ENCODE measurements around the gene SLC30A1.
A peak's percentile ranks its signal among the peaks of the same experiment; 100 is the strongest.
"Not testable (repeated sequence)": the region's sequence is repeated elsewhere in the genome, so short reads cannot be mapped to it uniquely, and the experiment has no call there.

SLC30A1 gene, protein sequence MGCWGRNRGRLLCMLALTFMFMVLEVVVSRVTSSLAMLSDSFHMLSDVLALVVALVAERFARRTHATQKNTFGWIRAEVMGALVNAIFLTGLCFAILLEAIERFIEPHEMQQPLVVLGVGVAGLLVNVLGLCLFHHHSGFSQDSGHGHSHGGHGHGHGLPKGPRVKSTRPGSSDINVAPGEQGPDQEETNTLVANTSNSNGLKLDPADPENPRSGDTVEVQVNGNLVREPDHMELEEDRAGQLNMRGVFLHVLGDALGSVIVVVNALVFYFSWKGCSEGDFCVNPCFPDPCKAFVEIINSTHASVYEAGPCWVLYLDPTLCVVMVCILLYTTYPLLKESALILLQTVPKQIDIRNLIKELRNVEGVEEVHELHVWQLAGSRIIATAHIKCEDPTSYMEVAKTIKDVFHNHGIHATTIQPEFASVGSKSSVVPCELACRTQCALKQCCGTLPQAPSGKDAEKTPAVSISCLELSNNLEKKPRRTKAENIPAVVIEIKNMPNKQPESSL

DNA sequence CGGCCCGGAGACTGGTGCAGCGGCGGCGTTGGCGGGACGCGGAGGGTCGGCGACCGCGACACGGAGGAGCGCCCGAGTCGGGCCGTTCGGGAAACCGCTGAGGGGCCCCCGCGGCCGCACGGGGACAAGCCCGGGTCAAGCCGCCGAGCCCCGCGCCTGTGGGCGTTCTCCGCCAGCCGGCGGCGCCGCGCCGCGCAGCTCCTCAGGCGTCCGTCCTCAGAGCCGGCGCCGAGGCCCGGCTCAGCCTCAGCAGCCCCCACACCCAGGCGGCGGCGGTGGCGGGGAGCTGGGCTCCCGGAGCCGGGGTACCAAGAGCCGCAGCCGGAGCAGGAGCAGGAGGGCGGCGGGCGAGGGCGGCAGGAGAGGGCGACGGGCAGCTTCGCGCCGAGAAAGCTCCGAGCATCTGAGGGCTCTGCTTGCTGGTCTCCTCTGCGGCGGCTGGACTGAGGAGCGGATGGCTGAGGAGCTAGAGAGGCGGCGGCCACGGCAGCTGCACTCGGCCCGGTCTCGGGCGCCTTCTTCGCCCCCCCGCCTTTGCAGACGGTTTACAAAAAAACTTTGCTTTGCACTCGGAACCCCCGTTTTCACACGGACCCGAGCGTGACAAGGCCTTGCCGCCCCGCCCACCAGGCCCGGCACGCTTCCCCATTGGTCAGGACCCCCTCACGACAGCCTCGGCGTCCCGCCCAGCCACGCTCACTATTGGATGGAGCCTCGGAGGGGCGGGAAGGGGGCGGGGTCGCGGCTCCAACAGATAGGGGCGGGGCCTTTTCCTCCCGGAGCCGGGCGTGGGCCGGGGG lies at the start of gene SLC30A1:
Gene SLC30A1, minus strand, starts transcription at position 522 of the 800 bp plus-strand sequence. CDS start 549 bp downstream, outside the sequence.
- peak; percentile 98 for DNase-seq

DNA sequence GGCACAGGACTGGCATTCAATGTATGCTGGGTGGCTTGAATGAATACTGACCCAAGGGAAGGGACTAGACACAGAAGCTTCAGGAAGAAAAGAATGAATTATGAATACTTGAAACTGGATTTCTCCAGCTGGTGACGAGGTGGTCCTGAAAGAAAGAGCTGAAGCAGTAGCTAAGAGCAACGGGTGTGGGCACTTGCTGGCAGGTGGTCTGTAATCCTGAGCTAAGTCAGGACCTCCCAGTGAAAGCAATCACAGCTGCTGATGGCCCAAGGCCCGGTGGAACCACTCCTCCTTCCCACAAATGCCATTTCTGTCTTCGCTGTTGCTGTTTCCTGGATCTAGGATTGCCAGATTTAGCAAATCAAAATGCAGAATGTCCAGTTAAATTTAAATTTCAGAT lies 49.5 kb upstream of the SLC30A1 start:
- no peak for DNase-seq

DNA sequence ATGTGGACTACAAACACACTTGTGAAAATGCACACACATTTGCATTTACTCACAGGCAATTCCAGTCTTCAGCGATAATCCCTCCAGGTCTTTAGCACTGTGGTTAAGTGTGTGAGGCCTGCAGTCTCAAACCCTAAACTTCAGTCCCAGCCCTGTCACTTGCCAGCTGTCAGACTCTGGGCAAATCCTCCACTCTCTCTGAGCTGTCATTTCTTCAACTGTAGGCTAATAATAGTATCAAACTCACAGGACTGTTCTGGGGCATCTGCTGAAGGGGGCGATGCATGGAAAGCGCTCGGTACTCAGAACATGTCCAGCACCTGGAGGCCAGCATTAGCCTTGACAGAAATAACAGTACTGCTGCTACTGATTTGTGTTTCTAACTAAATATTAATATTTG lies 48.3 kb upstream of the SLC30A1 start:
- no peak for DNase-seq

DNA sequence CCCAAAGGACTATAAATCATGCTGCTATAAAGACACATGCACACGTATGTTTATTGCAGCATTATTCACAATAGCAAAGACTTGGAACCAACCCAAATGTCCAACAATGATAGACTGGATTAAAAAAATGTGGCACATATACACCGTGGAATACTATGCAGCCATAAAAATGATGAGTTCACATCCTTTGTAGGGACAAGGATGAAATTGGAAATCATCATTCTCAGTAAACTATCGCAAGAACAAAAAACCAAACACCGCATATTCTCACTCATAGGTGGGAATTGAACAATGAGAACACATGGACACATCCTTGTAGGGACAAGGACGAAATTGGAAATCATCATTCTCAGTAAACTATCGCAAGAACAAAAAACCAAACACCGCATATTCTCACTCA lies 46.9 kb upstream of the SLC30A1 start:
- DNase-seq = not testable (repeated sequence)

DNA sequence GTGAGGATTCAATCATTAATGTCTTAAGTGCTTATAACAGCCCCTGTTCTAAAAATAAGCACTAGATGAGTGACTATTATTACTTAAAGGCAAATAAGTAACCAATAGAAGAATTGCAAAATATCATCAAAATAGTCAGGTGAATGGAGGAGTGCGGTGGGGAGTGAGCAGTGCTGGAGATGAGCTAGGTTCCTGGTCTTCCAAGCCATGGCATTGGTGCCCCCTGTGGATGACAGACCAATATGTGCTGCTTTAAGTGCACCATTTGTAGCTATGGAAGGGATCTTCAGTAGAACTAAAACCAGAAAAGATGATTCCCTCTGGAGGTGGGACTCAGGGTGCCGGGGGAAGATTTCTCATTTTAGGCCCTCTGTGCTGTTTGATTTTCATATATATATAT lies 46.1 kb upstream of the SLC30A1 start:
- DNase-seq = no peak

DNA sequence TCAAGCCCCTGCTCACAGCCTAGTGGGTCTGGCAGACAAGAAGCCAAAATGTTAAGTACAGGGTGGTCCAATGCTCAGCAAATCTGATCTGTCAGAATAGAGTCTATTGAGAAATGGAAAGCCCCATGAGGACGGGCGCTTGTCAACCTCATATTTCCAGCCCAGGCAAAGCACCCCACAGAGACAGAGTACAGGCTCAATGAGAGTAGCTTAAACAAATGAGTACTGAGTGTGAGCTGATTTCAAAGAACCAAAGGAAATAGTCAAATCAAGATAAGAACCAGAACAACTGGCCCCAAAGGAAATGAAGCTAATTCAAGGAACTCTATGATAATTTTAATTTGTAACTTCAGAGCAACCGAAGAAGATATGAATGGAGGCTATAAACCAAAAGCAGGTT lies 44.6 kb upstream of the SLC30A1 start:
- no peak for DNase-seq

DNA sequence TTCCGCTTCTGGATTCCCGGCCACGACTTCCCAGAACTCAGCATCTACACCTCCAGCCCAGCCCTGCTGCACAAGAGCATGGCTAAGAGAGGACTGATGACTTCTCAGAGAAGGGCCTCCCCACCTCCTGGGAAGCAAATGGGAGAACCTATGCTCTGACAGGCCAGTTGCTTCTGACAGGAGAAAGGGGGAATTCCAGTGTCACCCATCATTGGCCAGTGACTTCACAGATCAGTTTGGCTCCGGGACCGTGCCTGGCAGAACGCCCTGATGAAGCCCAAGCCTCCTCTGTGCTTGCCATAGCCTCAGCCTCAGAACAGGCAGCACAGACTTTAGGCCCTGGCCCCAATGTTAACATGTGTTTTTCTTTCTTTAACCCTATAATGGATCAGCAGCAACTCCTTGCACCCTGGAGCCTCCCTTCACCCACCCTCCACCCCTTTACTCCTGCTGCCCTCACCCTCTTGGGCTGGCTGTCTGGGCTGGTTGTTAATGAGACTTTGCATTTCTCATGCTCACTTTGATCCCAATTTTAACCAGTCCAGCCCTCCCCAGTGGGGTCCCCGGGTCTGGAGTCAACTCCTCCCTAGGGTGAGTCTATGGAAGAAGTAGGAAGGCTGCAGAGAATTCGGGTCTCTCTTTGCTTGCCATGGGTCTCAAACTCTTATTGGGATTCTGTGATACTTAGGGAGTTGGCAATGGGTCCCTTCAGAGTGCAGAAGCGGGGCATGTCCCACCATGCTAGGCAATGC lies 42.7 kb upstream of the SLC30A1 start:
- no peak for DNase-seq

DNA sequence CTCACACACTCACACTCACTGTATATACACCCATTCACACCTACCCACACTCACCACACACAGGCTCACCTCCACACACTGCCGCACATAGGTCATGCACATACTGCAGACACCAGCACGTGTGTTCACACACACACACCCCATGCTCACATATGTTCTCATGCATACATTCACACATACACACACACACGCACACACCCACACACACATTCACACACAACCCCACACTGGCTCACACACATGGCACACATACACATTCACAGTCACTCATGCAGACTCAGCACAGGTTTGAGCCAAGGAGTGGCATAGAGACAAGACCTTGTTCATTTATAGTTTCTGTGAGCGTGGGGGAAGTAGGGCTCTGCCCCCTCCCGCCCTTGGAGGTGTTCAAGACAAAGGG lies 41.1 kb upstream of the SLC30A1 start:
- no peak for DNase-seq

DNA sequence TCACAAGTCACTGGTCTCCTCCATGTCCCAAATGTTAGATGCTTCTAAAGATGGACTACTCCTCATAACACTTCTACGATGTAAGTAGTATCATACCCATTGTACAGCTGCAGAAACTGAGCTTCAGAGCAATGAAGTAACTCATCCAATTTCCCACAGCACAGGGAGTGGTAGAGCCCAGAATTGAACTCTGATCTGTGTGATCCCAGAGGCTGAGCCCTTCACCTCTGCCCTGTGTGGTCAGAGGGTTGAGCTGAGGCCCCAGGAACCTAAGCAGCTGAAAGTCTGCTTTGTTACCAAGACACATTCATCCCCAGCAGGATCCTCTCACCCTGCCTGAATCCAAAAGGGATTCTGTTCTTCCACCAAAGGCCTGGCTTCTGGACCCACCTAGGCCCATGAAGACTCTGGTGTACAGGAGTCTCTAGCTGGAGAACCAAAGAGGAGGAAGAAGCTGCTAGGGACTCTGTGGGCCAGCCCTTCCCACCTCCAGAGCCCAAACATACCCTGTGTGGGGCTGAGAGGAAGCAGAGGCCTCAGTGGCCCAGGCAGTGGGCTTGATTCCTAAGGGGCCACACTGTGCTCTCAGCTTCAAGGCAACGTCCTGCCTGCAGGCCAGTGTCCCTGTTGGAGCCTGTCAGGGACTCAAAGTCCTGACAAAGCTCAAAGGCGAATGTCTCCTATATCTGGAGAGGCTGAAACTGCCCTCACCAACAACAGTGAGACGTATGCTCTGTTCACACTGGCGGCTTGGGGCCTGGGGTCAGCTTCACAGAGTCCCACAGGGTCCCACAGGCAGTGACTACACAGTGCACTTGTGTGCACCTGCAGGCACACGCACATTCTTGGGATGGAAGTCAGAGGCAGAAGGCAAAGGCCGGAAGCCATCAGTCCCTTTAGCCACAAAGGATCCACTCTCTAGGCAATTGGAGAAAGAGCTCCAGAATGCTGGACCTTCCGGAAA lies 40.4 kb upstream of the SLC30A1 start:
- no peak for DNase-seq

DNA sequence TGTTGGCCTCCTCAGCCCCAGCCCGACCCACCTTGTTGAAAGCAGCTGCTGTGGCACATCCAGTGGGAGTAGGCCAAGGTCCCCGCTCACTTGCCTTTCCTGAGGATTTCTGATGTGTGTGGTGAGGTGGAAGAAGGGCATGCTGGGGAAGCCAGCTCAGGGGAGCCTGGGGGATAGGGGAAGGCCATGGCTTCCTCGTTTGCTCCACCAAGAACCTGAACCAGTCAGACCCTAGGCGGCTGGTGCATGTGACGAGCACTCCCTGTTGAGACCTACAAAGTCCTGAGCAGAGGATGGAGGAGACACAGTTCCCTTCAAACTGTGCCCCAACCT lies 38.0 kb upstream of the SLC30A1 start:
- no peak for DNase-seq

DNA sequence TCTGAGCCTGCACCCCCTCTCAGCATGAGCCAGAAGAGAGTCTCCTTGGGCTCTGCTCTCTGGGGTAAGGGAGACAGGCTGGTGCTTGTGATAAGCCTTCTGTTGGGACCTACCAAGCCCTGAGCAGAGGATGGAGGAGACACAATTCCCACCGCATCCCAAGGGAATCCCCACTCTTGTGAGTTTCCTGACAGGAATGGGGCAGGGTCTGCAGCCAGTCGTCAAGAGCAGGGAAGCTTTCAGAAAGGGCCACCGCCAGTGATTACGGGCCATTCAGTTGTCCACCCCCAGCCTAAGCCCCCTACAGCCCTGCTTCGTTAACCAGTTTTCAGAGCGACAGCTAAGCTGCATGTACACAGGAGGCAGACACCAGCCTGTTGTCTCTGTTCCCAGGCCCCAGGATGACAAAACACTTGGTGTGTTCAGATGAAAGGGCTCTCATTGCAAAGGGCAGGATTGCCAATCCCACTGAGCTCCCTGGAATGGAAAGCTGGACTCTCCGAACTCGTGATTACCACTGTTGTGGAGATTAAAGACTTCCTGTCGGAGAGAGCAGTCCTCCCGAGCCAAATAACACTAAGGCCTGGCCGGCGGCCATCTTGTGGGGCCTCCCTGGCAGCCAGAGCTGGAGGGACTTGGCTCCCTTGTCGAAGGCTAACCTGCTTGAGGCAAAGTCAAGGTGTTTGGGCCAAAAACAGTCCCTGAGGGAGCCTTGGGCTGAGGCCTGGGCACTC lies 37.4 kb upstream of the SLC30A1 start:
- no peak for DNase-seq

DNA sequence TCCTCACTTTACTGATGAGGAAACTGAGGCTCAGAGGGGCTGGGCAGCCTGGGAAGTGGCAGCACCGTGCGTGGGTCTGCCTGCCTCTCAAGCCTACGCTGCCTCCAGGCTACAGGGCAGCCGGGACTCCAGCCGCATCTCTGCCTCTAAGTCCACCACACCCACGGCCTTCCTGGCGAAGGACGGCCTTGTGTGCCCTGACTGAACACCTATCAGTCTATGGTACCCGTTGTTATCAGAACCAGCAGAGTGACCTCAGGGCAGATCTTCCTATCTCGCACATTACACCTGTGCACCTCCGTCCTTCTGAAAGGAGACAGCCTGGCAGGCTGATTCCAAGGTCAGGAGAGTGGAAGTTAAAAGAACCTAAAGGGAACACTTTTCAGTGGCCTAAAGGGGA lies 35.7 kb upstream of the SLC30A1 start:
- DNase-seq = no peak

DNA sequence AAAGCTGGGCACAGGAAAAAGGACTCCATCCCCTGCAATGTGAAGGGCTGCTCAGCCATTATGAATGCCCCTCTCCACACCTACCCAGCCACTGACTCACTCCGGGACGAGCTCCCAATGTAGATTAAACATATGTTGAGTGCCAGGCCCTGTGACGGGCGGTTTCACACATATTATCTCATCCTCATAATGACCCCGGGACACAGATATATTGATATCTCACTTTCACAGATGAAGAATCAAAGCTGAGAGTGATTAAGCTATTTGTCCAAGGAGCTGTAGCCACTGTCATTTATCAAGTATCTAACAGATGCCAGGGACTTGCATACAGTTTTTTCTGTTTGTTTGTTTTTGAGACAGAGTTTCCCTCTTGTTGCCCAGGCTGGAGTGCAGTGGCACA lies 35.0 kb upstream of the SLC30A1 start:
- no peak for DNase-seq

DNA sequence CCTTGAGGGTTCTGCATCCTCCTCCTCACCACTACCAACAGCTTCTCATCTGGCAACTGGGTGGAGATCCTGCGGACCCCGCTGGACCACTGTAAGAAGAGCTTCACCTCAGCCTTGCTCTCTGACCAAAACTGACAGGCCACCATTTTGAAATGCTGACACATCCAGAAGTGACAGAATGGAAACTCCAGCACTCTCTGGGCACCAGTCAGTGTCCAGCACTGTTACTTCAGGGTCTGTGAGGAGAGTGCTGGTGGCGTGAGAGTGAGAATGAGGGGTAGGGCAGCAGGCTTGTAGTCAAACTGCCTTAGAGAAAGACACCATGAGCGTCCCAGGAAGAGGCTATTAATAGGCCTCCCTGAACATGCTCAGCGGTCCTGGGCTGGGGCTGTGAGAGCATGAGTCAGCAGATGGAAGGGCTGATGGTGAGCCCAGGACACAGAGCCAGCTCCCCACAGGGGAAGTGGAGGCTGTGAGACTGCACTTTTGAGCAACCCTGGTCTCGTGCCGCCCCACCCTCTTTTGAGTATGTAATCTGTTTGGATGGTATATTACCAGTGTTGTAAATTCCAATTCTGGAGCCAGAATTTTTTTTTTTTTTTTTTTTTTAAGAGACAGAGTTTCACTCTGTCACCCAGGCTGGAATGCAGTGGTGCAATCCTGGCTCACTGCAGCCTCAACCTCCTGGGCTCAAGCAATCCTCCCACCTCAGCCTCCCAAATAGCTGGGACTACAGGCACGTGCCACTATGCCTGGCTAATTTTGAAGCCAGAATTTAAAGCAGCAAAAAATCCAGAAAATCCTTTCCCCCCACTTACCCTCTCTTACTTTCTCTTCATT lies 34.4 kb upstream of the SLC30A1 start:
- no peak for DNase-seq

DNA sequence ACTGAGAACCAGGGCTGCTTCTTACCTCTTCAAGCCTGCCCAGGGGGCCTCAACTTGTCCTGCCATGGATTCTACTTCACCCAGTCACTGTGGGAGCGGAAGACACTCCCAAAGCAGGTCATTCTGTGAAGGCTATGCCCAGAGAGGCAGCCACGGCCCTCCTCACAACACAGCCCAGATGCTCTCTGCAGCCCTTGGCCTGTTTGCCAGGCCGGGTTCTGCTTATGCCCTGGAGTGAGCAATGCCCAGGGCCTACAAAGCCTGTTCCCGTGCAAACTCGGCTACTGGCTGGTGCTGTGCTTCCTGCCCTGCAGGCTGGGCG lies 33.8 kb upstream of the SLC30A1 start:
- no peak for DNase-seq

DNA sequence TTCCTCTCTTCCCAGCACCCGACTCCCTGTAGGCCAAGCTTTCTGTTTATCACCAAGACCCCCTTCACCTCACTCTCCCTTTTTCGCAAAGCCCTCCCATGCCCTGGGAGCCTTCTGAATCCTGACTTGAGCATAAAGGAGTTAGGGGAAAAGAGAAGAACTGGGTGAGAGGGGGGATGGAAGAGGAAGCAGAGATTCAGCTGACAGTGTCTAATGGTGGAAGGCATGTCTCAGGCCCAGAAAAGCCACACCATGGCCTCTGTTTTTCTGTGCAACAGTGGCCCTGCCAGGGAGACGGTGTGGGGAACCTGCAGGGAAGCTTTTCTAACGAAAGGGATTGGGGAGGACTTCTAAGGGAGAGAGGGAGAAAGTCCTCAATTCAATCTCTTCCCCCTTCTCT lies 32.9 kb upstream of the SLC30A1 start:
- no peak for DNase-seq

DNA sequence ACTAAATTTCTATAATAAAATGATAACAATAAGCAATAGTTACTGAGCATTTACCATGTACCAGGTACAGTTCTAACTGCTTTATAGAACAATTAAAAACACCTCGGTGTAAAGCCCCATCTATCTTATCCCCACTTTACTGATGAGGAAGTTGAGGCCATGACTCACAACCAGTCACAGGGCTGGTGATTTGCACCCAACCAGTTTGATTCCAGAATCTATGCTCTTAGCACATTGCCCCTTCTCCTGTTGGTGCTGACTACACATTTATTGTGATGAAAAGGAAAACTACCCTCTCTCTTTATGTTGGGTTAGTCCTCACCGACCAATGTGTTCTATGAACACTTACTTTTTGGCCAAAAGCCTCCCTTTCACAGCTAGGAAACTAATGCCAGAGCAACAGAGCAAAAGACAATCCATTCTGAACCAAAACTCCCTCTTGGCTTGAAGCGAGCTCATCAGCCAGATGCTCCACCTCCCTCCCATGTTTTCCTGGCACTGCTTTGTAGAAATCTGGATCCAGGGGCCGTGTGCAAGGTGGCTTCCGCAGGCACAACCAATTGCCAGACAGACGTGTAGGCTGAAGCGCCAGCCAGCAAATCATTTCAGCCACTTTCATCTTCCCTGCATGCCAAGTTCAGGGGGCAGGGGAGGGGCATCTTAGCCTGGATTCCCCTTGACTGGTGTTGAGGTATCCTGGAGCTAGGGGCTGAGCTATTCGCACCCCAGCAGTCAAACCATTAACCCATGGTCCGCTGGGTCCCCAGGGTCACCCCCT lies 32.0 kb upstream of the SLC30A1 start:
- no peak for DNase-seq

DNA sequence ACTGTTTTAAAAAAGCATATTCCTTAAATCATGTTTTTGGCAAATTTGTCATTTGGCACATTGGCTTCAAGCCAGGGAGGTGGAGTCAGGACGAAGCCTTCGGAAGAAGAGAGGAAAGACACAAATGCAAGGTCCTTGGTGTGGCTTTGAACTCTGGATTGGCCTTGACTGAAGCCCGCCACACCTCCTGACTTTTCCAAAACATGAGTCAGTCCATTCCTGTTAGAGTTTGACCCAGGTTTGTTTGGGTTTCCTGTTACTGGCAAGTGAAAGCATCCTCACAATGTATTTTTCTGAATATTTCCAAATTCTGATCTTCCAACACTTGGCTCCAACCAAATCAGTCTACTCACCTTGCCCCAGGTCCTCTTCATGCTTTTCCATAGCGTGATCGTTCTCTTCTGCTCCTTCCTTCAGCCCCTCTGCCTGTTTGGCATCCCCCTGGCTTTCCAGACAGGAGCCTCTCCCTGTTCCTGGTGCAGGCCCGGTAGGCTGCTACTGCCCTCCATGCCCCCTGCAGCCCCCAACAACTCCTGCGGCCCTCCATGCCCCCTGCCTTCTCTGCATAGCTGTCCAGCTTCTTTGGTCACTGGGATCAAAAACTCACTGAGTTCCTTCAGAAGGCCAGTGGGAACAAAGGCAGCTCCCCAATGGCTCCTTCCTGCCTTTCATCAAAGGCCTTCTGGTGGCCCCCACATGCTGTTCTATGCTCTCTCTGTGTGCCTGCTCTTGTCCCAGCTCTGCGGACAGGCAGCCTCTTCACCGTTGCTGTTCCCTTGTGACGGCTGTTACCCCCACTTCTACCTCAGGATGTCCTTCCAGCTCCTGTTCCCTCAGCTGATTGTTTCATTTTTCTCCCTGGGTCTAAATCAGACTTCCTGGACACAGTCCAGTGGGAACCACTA lies 30.4 kb upstream of the SLC30A1 start:
- DNase-seq = no peak

All from NCI-H510A (cell line).